NCI-H82 (cell line): Measurements from ENCODE around the gene JARID2.

Source experiments
- DNase-seq: peaks from one replicate; lab custom pipeline; 2025; lab: John Stamatoyannopoulos, UW

Gene JARID2

GRCh38 chr6:15245361-15246216 is at the start of gene JARID2:
Gene JARID2 (plus strand): TSS chr6:15246069. CDS start chr6:15246540, 471 bp downstream.
- DNase-seq, result peak; percentile 99

GRCh38 chr6:15200087-15200486 is 45.8 kb upstream of the JARID2 start:
- DNase-seq, result peak; percentile 42

DNA sequence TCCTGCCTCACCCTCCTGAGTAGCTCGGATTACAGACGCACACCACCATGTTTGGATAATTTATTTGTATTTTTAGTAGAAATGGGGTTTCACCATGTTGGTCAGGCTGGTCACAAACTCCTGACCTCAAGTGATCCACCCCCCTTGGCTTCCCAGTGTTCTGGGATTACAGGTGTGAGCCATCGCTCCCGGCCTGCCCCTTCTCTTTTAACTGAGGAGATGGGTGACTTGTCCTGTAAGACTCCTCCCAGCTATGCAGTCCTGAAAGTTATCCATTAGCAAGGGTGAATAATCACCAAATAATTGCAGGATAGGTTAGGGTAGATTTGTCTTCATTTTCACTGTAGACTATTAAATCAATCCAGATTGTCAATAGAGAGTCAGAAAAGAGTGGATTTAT is 40.5 kb upstream of the JARID2 start:
- DNase-seq, result no peak

DNA sequence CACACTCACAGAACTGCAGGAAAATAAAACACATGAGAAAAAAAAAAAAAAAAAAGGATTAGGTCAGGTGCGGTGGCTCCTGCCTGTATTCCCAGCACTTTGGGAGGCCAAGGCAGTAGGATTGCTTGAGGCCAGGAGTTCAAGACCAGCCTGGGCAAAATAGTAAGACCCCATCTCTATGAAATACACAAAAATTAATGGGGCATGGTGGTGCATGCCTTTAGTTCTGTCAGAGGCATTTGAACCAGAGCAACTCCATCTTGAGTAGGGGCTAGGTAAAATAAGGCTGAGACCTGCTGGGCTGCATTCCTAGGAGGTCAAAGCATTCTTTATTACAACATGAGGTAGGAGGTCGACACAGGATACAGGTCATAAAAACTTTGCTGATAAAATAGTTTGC is 39.0 kb upstream of the JARID2 start:
- DNase-seq, result no peak

DNA sequence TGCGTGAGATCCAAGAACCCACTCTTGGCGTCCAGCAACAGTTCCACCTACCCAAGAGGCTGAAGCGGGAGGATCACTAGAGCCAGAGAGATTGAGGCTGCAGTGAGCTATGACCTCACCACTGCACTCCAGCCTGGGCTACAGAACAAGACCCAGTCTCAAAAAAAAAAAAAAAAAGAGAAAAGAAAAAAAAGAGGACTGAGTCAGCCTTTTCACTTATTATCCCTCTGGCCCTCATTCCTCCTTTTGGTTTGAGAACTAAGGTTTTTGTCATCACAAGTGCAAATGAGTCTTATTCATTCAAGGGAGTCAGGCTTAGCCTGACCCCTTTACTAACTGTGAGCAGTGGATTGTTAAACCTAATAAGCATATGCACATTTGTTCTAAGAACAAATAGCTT is 37.9 kb upstream of the JARID2 start:
- no peak for DNase-seq

GRCh38 chr6:15213838-15214400 is 31.9 kb upstream of the JARID2 start:
- DNase-seq, result no peak

GRCh38 chr6:15218401-15218800 is 27.5 kb upstream of the JARID2 start:
- DNase-seq, result no peak

- no peak for DNase-seq
Observed at GRCh38 chr6:15220062-15220461, 25.8 kb upstream of the JARID2 start.

- DNase-seq, result no peak
Observed at GRCh38 chr6:15227827-15228318, 18.0 kb upstream of the JARID2 start.

- DNase-seq, result peak; percentile 18
Observed at GRCh38 chr6:15230827-15231226, 15.0 kb upstream of the JARID2 start.

GRCh38 chr6:15232836-15233510 is 12.9 kb upstream of the JARID2 start:
- no peak for DNase-seq

GRCh38 chr6:15234068-15234758 is 11.7 kb upstream of the JARID2 start:
- no peak for DNase-seq

- DNase-seq, result no peak
Observed at GRCh38 chr6:15239616-15240364, 6.1 kb upstream of the JARID2 start.

DNA sequence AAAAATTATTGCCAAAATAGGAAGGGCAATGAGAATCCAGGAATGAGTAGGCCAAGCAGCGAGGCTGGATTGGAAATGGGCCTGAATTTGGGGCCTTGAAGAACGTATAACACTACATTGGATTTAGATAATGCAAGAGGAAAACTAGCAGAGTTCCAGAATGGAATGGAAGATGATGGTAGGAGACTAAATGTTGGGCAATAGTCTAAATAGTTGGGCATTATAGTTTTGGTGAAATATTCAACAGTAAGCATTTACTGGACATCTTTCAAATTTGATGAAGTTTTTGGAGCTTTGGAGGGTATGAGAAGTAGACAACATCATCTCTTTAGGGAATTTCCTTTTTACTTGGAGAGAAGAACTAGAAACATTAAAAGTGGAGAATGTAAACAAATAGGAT is 3.4 kb upstream of the JARID2 start:
- no peak for DNase-seq

GRCh38 chr6:15242937-15243614 is 2.8 kb upstream of the JARID2 start:
- DNase-seq, result no peak

- peak; percentile 65 for DNase-seq
Observed at GRCh38 chr6:15243910-15244619, 1.8 kb upstream of the JARID2 start.

DNA sequence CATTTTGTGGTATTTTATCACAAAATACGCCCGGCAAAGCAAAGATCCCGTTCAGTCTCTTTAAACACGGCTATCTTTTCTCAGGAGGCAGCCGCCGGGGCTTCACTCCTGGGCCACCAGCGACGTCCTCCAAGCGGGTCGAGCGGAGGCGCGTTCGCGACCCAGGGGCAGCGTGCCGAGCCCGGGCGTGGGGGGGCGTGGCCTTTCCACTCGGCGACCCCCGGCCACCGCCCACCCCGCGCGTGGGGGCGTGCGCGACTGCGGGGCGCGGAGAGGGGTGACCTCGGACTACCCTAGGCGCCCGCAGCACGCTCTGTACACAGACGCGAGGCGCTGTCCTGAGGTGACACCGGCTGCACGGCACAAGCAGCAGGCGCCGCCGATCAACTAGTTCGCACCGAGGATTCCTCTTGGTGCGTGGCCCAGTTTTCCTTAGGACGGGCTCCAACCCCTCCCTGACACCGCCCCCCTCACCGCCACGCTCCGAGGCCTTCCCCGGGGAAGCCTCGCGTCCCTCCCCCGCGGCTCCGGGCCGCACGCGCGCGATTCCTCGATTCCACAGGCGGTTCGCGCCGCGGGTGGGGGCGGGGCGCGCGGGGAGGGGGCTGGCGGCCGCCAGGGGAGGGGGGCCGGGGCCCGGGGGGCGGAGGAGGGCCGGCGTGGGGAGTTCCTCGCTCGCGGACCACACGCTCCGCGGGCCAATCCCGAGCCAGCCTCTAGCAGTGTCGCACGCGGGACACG is 1.1 kb upstream of the JARID2 start:
- DNase-seq, result peak; percentile 90

GRCh38 chr6:15246217-15246665 is 372 bp downstream of the JARID2 start:
- peak; percentile 54 for DNase-seq
